H1 (cell line): Measurements from ENCODE around the gene HNRNPK. TPM values are rescaled to one million over a fixed set of nuclear protein-coding genes. Genes with fewer than 3 reads are reported as not detected.

Source experiments
- CTCF ChIA-PET: fragments of 300-600 bp; sonication (Branson Sonifier 250); formaldehyde crosslinking; loops from one replicate; lab custom pipeline; 2021; ENCODE audit not compliant: partially characterized antibody; lab: Charles Lee
- POLR2A ChIA-PET: fragments of 300-600 bp; sonication (Branson Sonifier 250); formaldehyde crosslinking; loops from one replicate; lab custom pipeline; 2021; ENCODE audit warnings: inconsistent platforms; ENCODE audit not compliant: partially characterized antibody; lab: Charles Lee
- DNase-seq, 2 experiments: peaks; one replicate each; pipeline versions ENCODE4 v3.0.0 to v3.0.0-alpha.2; 2010 to 2022; ENCODE audit warnings: low spot score in 2 of 2, low read depth in 1 of 2, mixed read lengths in 1 of 2
- FAIRE-seq: peaks from 2 replicates; lab custom pipeline; 2011; peaks lifted over from hg19 to GRCh38; lab: Jason Lieb, UNC
- H2AFZ ChIP-seq: 2 replicates; pipeline ENCODE4 v1.8.1; 2012; ENCODE audit warnings: low read length, inconsistent platforms
- H2AK5ac ChIP-seq: 2 replicates; pipeline ENCODE4 v1.6.1; 2013; ENCODE audit warnings: low read depth, low read length
- H2BK120ac ChIP-seq: replicated peaks from 2 replicates; pipeline ENCODE3; 2013; ENCODE audit warnings: low read depth, low read length, inconsistent platforms
- H2BK12ac ChIP-seq: 2 replicates; pipeline ENCODE4 v1.6.1; 2013; ENCODE audit warnings: low read depth, low read length
- H2BK15ac ChIP-seq: 2 replicates; pipeline ENCODE4 v1.6.1; 2013; ENCODE audit warnings: low read length
- H2BK20ac ChIP-seq: 2 replicates; pipeline ENCODE4 v1.6.1; 2013; ENCODE audit warnings: low read length
- H2BK5ac ChIP-seq: 2 replicates; pipeline ENCODE4 v1.6.1; 2013; ENCODE audit warnings: low read depth, low read length
- H3K14ac ChIP-seq: 2 replicates; pipeline ENCODE4 v1.6.1; 2013; ENCODE audit warnings: inconsistent platforms; ENCODE audit not compliant: insufficient read length
- H3K18ac ChIP-seq: 2 replicates; pipeline ENCODE4 v1.6.1; 2013; ENCODE audit warnings: low read length; ENCODE audit errors: extremely low read depth
- H3K23ac ChIP-seq: 2 replicates; pipeline ENCODE4 v1.6.1; 2013; ENCODE audit warnings: inconsistent platforms; ENCODE audit not compliant: insufficient read length
- H3K23me2 ChIP-seq: 2 replicates; pipeline ENCODE4 v1.6.1; 2013; ENCODE audit warnings: low read depth, low read length
- H3K27ac ChIP-seq: 2 replicates; pipeline ENCODE4 v1.6.1; 2011; ENCODE audit warnings: low read depth, low read length, inconsistent platforms
- H3K27me3 ChIP-seq, 4 experiments: replicated peaks in 1 of 4; 1 replicate in 1 of 4; 2 replicates in 3 of 4; pipeline versions ENCODE4 v1.6.1 to v1.8.1; 2011 to 2013; ENCODE audit warnings: low read length in 3 of 4, mild to moderate bottlenecking in 3 of 4, inconsistent platforms in 2 of 4, mixed read lengths in 2 of 4, moderate library complexity in 1 of 4; ENCODE audit not compliant: control insufficient read depth in 3 of 4, insufficient read depth in 3 of 4; ENCODE audit errors: extremely low read depth in 1 of 4
- H3K36me3 ChIP-seq, 4 experiments: 2 replicates each; pipeline versions ENCODE4 v1.6.1 to v1.8.1; 2011 to 2013; ENCODE audit warnings: mild to moderate bottlenecking in 4 of 4, low read length in 3 of 4, moderate library complexity in 2 of 4, control low read depth in 1 of 4, inconsistent platforms in 1 of 4; ENCODE audit not compliant: insufficient read depth in 4 of 4, control insufficient read depth in 2 of 4
- H3K4ac ChIP-seq: replicated peaks from 2 replicates; pipeline ENCODE3; 2013; ENCODE audit warnings: low read length, low read depth, mixed read lengths, inconsistent platforms; ENCODE audit not compliant: insufficient read length
- H3K4me1 ChIP-seq, 4 experiments: replicated peaks in 1 of 4; 1 replicate in 1 of 4; 2 replicates in 3 of 4; pipeline versions ENCODE4 v1.6.1 to v1.8.1; 2011 to 2013; ENCODE audit warnings: low read length in 3 of 4, inconsistent platforms in 2 of 4, mixed read lengths in 1 of 4; ENCODE audit not compliant: insufficient read depth in 4 of 4, control insufficient read depth in 3 of 4
- H3K4me2 ChIP-seq, 2 experiments: 2 replicates each; pipeline versions ENCODE4 v1.6.1 to v1.8.1; 2011 to 2013; ENCODE audit warnings: low read depth in 2 of 2, low read length in 2 of 2, control low read depth in 1 of 2, inconsistent platforms in 1 of 2, mild to moderate bottlenecking in 1 of 2; ENCODE audit not compliant: insufficient read depth in 1 of 2
- H3K4me3 ChIP-seq, 4 experiments: fragments of 200-600, 300-600 bp in 1 of 4; sonication (generic), shearing (Covaris generic), sonication (Bioruptor Twin) in 1 of 4; 2 replicates each; pipeline versions ENCODE4 v1.5.1 to v1.8.1; 2011 to 2016; ENCODE audit warnings: low read length in 4 of 4, low read depth in 3 of 4, control low read depth in 2 of 4, inconsistent platforms in 2 of 4, mild to moderate bottlenecking in 2 of 4, mixed read lengths in 1 of 4, moderate library complexity in 1 of 4; ENCODE audit not compliant: insufficient read depth in 2 of 4; ENCODE audit errors: extremely low read depth in 1 of 4
- H3K56ac ChIP-seq: replicated peaks from 2 replicates; pipeline ENCODE3; 2013; ENCODE audit warnings: low read depth, mild to moderate bottlenecking, mixed read lengths, low read length, inconsistent platforms; ENCODE audit not compliant: insufficient read length
- H3K79me1 ChIP-seq: 2 replicates; pipeline ENCODE4 v1.6.1; 2013; ENCODE audit warnings: low read depth, low read length, control low read depth
- H3K79me2 ChIP-seq, 2 experiments: 2 replicates each; pipeline versions ENCODE4 v1.6.1 to v1.8.1; 2012 to 2013; ENCODE audit warnings: low read length in 2 of 2, mild to moderate bottlenecking in 2 of 2, inconsistent platforms in 1 of 2; ENCODE audit not compliant: insufficient read depth in 2 of 2, control insufficient read depth in 1 of 2
- H3K9ac ChIP-seq, 4 experiments: replicated peaks in 1 of 4; 1 replicate in 1 of 4; 2 replicates in 3 of 4; pipeline versions ENCODE4 v1.6.1 to v1.8.1; 2011 to 2013; ENCODE audit warnings: low read depth in 3 of 4, low read length in 3 of 4, control low read depth in 2 of 4, mild to moderate bottlenecking in 2 of 4, moderate library complexity in 2 of 4, inconsistent platforms in 1 of 4; ENCODE audit errors: extremely low read depth in 1 of 4
- H3K9me3 ChIP-seq, 2 experiments: 2 replicates each; pipeline versions ENCODE4 v1.6.1 to v1.8.1; 2012 to 2013; ENCODE audit warnings: mild to moderate bottlenecking in 2 of 2, moderate library complexity in 2 of 2, control low read depth in 1 of 2, inconsistent platforms in 1 of 2, low read depth in 1 of 2, low read length in 1 of 2, mixed read lengths in 1 of 2; ENCODE audit not compliant: insufficient read depth in 2 of 2
- H4K20me1 ChIP-seq, 2 experiments: replicated peaks in 1 of 2; 2 replicates each; pipeline versions ENCODE3 to v1.8.1; 2011 to 2013; ENCODE audit warnings: inconsistent platforms in 2 of 2, low read length in 2 of 2, mild to moderate bottlenecking in 1 of 2; ENCODE audit not compliant: insufficient read depth in 2 of 2, control insufficient read depth in 1 of 2
- H4K5ac ChIP-seq: 2 replicates; pipeline ENCODE4 v1.6.1; 2013; ENCODE audit warnings: low read length, low read depth, mixed read lengths, inconsistent platforms; ENCODE audit not compliant: insufficient read length
- H4K8ac ChIP-seq: 2 replicates; pipeline ENCODE4 v1.8.0; 2013; ENCODE audit warnings: mild to moderate bottlenecking, moderate library complexity, low read length, inconsistent platforms; ENCODE audit not compliant: insufficient read depth; ENCODE audit errors: extremely low read depth
- H4K91ac ChIP-seq: replicated peaks from 2 replicates; pipeline ENCODE3; 2013; ENCODE audit warnings: low read length, mixed read lengths, inconsistent platforms; ENCODE audit not compliant: insufficient read length
- ASH2L ChIP-seq: fragments of 200-600, 300-600 bp; sonication (generic); IDR thresholded peaks from one replicate; pipeline ENCODE4 v1.7.1; 2017; ENCODE audit warnings: low read length
- BACH1 ChIP-seq: IDR thresholded peaks from 2 replicates; pipeline ENCODE4 v1.6.1; 2012; ENCODE audit warnings: low read length, improper control_type of control experiment
- CBX5 ChIP-seq: fragments of 300-800, 300-1000 bp; sonication (generic); IDR thresholded peaks from 2 replicates; pipeline ENCODE4 v1.7.1; 2016; ENCODE audit warnings: antibody characterized with exemption, low read length, low read depth
- CBX8 ChIP-seq: fragments of 300-800, 300-1000 bp; sonication (generic); IDR thresholded peaks from 2 replicates; pipeline ENCODE4 v1.7.1; 2016; ENCODE audit warnings: low read depth, low read length, borderline replicate concordance
- CEBPB ChIP-seq: IDR thresholded peaks from 2 replicates; pipeline ENCODE4 v1.6.1; 2012; ENCODE audit warnings: low read depth, low read length
- EP300 ChIP-seq, 2 experiments: IDR thresholded peaks; 1 replicate in 1 of 2; 2 replicates in 1 of 2; pipeline ENCODE4 v1.6.1; 2011 to 2012; ENCODE audit warnings: low read depth in 2 of 2, low read length in 2 of 2, mild to moderate bottlenecking in 2 of 2, borderline replicate concordance in 1 of 2, inconsistent platforms in 1 of 2, moderate library complexity in 1 of 2
- FOSL1 ChIP-seq: IDR thresholded peaks from 2 replicates; pipeline ENCODE4 v1.6.1; 2011; ENCODE audit warnings: mild to moderate bottlenecking, low read depth, low read length, moderate library complexity; ENCODE audit not compliant: insufficient read depth
- GABPA ChIP-seq: IDR thresholded peaks from 2 replicates; pipeline ENCODE4 v1.6.1; 2011; ENCODE audit warnings: mild to moderate bottlenecking, low read length, moderate library complexity, borderline replicate concordance; ENCODE audit not compliant: insufficient read depth
- HDAC2 ChIP-seq, 2 experiments: fragments of 300-600 bp in 1 of 2; sonication (generic) in 1 of 2; IDR thresholded peaks; 2 replicates each; pipeline ENCODE4 v1.6.1; 2011 to 2012; ENCODE audit warnings: low read depth in 2 of 2, low read length in 2 of 2, mild to moderate bottlenecking in 2 of 2, moderate library complexity in 2 of 2, borderline replicate concordance in 1 of 2, inconsistent platforms in 1 of 2
- KDM1A ChIP-seq: fragments of 200-600, 300-600 bp; sonication (generic); IDR thresholded peaks from 2 replicates; pipeline ENCODE4 v1.7.1; 2016; ENCODE audit warnings: mild to moderate bottlenecking, low read length, borderline replicate concordance
- KDM4A ChIP-seq: IDR thresholded peaks from one replicate; pipeline ENCODE4 v1.7.1; 2012; ENCODE audit warnings: low read depth, mild to moderate bottlenecking, moderate library complexity, low read length, inconsistent platforms; ENCODE audit not compliant: severe bottlenecking
- RAD21 ChIP-seq, 2 experiments: IDR thresholded peaks in 1 of 2; conservative IDR thresholded peaks in 1 of 2; 2 replicates each; pipeline ENCODE4 v1.6.1; 2011; ENCODE audit warnings: low read depth in 2 of 2, low read length in 2 of 2, improper control_type of control experiment in 1 of 2, inconsistent platforms in 1 of 2, mild to moderate bottlenecking in 1 of 2, moderate library complexity in 1 of 2
- RFX5 ChIP-seq: IDR thresholded peaks from 2 replicates; pipeline ENCODE4 v1.6.1; 2011; ENCODE audit warnings: low read depth, low read length, improper control_type of control experiment, borderline replicate concordance
- ZNF274 ChIP-seq: IDR thresholded peaks from 2 replicates; pipeline ENCODE4 v1.7.0; 2012; ENCODE audit warnings: low read length, borderline replicate concordance; ENCODE audit errors: extremely low read depth
- WGBS, 2 experiments: shearing (Covaris generic) in 1 of 2; methylation state at CpG; one replicate each; pipeline versions ENCODE4 v1.1.6 to v1.1.7; 2013 to 2015; ENCODE audit warnings: low lambda C conversion rate in 2 of 2, mixed read lengths in 2 of 2, inconsistent platforms in 1 of 2, low coverage in 1 of 2, missing lambda C conversion rate in 1 of 2; ENCODE audit not compliant: insufficient replicate concordance in 2 of 2, insufficient coverage in 1 of 2, insufficient read length in 1 of 2; ENCODE audit errors: extremely low coverage in 1 of 2, missing lambda C conversion rate in 1 of 2; 5-methylcytosine and 5-hydroxymethylcytosine counted together
- polyA plus RNA-seq, 7 experiments: library from polyadenylated mRNA; depleted of rRNA in 3 of 7; stranded (reverse) in 5 of 7; unstranded in 2 of 7; fragments of >200 nt in 5 of 7; fragments of 200-250 nt in 2 of 7; gene quantifications; 1 replicate in 5 of 7; 2 replicates in 1 of 7; 4 replicates in 1 of 7; pipeline versions ENCODE4 v1.2.1 to v1.2.3, GENCODE V29; 2011 to 2013; ENCODE audit warnings: missing spikeins in 2 of 7, mixed read lengths in 2 of 7
- total RNA-seq: library from RNA; stranded (reverse); fragmentation: NEBNext Ultra II Directional; extraction: Animal tissue kit (Norgen Biotek cat#: 25700); gene quantifications from 2 replicates; pipeline ENCODE4 v1.2.1, GENCODE V29; 2021

The HNRNPK gene
- total and polyA plus RNA-seq, 2 of the 8 experiments (the other 6 are each of a cell fraction or from before 2014, with no cell fraction given) = 414 to 887 TPM

- no peak overlapping the region for H4K8ac ChIP-seq
- no peak overlapping the region for H3K56ac ChIP-seq
- no peaks in the 10 kb centered on the region; a peak in 1 of 4 replicates for H3K9me3 ChIP-seq
- no peak overlapping the region for H2AFZ ChIP-seq
- no peaks in the 10 kb centered on the region for H3K23me2 ChIP-seq
- ChIA-PET POLR2A (no interaction called here), CTCF (interaction anchor here (0.7 kb wide), 1 partner anchor 225 kb away, joined by 3 read pairs; no protein-coding TSS in a partner anchor)
- H2BK120ac ChIP-seq = no peak overlapping the region
- H2BK5ac ChIP-seq = no peak overlapping the region
- DNase-seq (no peak), FAIRE-seq (no peak)
- H3K9ac ChIP-seq = no peak overlapping the region
- no peak overlapping the region for H3K4me3 ChIP-seq
- no peak overlapping the region for H3K4me2 ChIP-seq
- H2BK12ac ChIP-seq = no peak overlapping the region
- no peak overlapping the region for H3K27ac ChIP-seq
- no peak overlapping the region for H4K5ac ChIP-seq
- H2BK20ac ChIP-seq = no peak overlapping the region
- no peak overlapping the region for H3K14ac ChIP-seq
- no peak overlapping the region for H4K91ac ChIP-seq
- H3K18ac ChIP-seq = no peak overlapping the region
- H4K20me1 ChIP-seq = no peaks in the 10 kb centered on the region
- no peaks in the 10 kb centered on the region for H3K79me1 ChIP-seq
- no peak overlapping the region for H3K23ac ChIP-seq
- no peak overlapping the region for H2BK15ac ChIP-seq
- H3K4me1 ChIP-seq = no peaks in the 10 kb centered on the region
- WGBS, 2 experiments = 87% methylated on average over 4 of the region's 4 CpGs; no CpG with 5 or more reads in 1 of the 2 experiments
- no peak overlapping the region for H2AK5ac ChIP-seq
- H3K27me3 ChIP-seq = no peaks in the 10 kb centered on the region
- H3K36me3 ChIP-seq = no peaks in the 10 kb centered on the region
- no peaks in the 10 kb centered on the region for H3K79me2 ChIP-seq
- H3K4ac ChIP-seq = no peak overlapping the region
- no peak for TF ChIP-seq ASH2L
- TF ChIP-seq RFX5 = no peak
- no peak for TF ChIP-seq BACH1
- no peak for TF ChIP-seq KDM4A
- TF ChIP-seq EP300 (IDR thresholded peaks at IDR 0.05; ENCODE audit: borderline replicate concordance in 1 of 2, low read depth in 2 of 2, low read length in 2 of 2) = no peak
- TF ChIP-seq GABPA = no peak
- TF ChIP-seq KDM1A = no peak
- no peak for TF ChIP-seq ZNF274
- TF ChIP-seq RAD21 (IDR thresholded peaks at IDR 0.05 in 1 of 2, conservative IDR thresholded peaks at IDR 0.05 in 1 of 2; ENCODE audit: low read depth in 2 of 2, low read length in 2 of 2) = no peak
- no peak for TF ChIP-seq CBX8
- no peak for TF ChIP-seq HDAC2 (IDR thresholded peaks at IDR 0.05; ENCODE audit: borderline replicate concordance in 1 of 2, low read depth in 2 of 2, low read length in 2 of 2)
- TF ChIP-seq FOSL1 = no peak
- no peak for TF ChIP-seq CEBPB
- no peak for TF ChIP-seq CBX5
Observed at GRCh38 chr9:84027201-84027600, 47.2 kb upstream of the HNRNPK start.
